GM19099 (cell line): Measurements from ENCODE around the gene JAZF1.

ENCODE experiments used
- POLR2A ChIP-seq: IDR thresholded peaks from 3 replicates; pipeline ENCODE4 v1.6.1; 2011; ENCODE audit warnings: low read depth; ENCODE audit not compliant: insufficient read length; ENCODE audit errors: extremely low read depth

JAZF1 gene

GRCh38 chr7:27839099-27839498, 341.5 kb downstream of the JAZF1 start:
- no peak for TF ChIP-seq POLR2A

GRCh38 chr7:27836536-27836935, 344.1 kb downstream of the JAZF1 start:
- no peak for TF ChIP-seq POLR2A

- TF ChIP-seq POLR2A = no peak
Observed at GRCh38 chr7:27835376-27835775, 345.2 kb downstream of the JAZF1 start.

- no peak for TF ChIP-seq POLR2A
Observed at GRCh38 chr7:27834179-27834921, 346.2 kb downstream of the JAZF1 start.

- TF ChIP-seq POLR2A = no peak
Observed at GRCh38 chr7:27826357-27826756, 354.2 kb downstream of the JAZF1 start.

GRCh38 chr7:27825891-27826290, 354.7 kb downstream of the JAZF1 start:
- TF ChIP-seq POLR2A = no peak

- no peak for TF ChIP-seq POLR2A
Observed at GRCh38 chr7:27822245-27822644, 358.4 kb downstream of the JAZF1 start.

- no peak for TF ChIP-seq POLR2A
Observed at GRCh38 chr7:27812706-27813105, 367.9 kb downstream of the JAZF1 start.

- TF ChIP-seq POLR2A = no peak
Observed at GRCh38 chr7:27810186-27810585, 370.4 kb downstream of the JAZF1 start.

GRCh38 chr7:27808626-27809025, 372.0 kb downstream of the JAZF1 start:
- no peak for TF ChIP-seq POLR2A

GRCh38 chr7:27804139-27804538, 376.5 kb downstream of the JAZF1 start:
- TF ChIP-seq POLR2A = no peak

- no peak for TF ChIP-seq POLR2A
Observed at GRCh38 chr7:27802999-27803398, 377.6 kb downstream of the JAZF1 start.

GRCh38 chr7:27799212-27799611, 381.4 kb downstream of the JAZF1 start:
- TF ChIP-seq POLR2A = no peak

GRCh38 chr7:27795977-27796376, 384.6 kb downstream of the JAZF1 start:
- TF ChIP-seq POLR2A = no peak

GRCh38 chr7:27793780-27794179, 386.8 kb downstream of the JAZF1 start:
- TF ChIP-seq POLR2A = no peak

- no peak for TF ChIP-seq POLR2A
Observed at GRCh38 chr7:27788437-27788836, 392.2 kb downstream of the JAZF1 start.
